HPDE6-E6E7 (cell line): ENCODE measurements around the gene PFN3.

ENCODE experiments used
- DNase-seq: peaks from one replicate; pipeline ENCODE4 v3.0.0; 2011; ENCODE audit warnings: missing footprints; ENCODE audit errors: extremely low spot score

PFN3 gene

GRCh38 chr5:177399997-177400868 is at the start of gene PFN3:
Gene PFN3, minus strand, starts transcription at chr5:177400661. Its CDS starts 85 bp downstream, at chr5:177400576.
- DNase-seq, result no peak

DNA sequence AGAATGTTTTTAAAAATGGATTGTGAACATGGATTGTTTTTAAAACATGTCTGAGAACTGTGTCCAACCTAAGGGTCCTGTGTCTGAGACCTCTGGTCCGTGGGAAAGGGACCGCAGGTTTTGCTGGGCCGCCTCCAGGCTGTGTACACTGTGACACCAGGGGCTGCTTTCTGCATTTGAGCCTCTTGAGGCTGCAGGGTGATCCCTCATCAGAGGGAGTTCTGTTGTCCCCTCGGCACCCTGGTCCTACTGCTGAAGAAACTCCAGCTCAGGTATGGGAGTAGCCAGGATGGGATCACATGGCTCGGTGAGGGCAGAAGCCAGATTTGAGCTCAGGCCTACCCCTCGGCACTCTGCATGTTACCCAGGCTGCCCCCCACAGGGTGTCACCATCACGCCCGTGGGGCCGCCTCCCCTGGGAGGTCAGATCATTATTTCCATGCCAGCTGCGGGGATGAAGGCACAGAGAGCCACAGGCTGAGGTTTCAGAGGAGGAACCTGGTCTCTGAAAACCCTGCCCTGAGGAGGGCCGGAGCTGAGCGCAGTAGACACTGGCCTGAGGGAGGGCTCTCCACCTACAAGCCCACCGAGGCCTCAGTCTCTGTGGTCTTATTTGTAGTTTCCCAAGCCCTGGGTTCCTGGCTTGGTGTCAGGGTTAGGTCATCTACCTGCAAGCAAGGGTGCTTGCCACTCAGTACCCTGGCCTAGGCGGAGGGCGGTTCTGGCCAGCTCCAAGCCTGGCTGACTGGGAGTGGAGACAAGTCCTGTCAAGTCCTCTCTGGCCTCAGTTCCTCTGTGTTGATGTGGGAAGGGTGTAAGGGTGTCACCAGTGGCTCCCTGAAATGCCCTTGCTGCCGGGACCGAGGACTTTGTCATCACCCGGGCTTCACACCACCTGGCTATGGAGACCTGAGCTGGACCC is 48.9 kb upstream of the PFN3 start:
- no peak for DNase-seq

DNA sequence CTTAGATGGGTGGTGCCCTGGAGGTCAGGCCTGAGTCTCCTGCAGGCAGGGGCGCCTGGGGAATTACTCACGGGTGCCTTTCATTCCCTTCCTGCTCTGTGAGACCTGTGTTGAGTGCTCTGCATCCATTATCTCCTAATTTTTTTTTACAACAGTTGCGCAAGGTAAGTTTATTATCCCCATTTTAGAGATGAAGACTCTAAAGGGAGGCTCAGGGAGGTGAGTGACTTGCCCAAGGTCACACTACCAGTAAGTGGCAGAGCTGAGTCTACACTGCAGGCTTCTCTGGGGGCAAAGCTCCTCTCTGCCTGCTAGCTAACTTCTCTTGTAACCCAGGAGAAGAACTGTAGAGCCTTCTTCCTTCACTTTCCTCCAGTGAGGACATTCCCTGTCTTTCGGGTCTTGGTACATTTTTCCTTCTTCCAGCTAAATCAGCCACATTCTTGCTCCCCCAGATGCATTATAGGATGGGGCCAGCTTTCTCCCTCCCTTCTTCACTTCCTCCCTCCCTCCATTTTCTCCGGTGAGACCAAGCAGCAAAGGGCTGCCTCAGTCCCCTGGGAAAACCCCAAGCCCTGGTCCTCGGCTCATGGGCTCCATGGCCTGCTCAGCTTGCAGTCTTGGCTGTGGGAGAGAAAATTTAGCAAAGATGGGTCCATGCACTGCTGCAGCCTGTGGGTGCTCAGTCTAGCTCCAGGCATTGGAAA is 47.9 kb upstream of the PFN3 start:
- DNase-seq, result no peak

- no peak for DNase-seq
Observed at GRCh38 chr5:177447611-177448243, 47.3 kb upstream of the PFN3 start.

- no peak for DNase-seq
Observed at GRCh38 chr5:177447066-177447610, 46.7 kb upstream of the PFN3 start.

GRCh38 chr5:177446200-177447065 is 46.0 kb upstream of the PFN3 start, which contains the start of gene PRR7:
Gene PRR7, plus strand, starts transcription at chr5:177446814. Its CDS starts 8,254 bp downstream, at chr5:177455068.
- DNase-seq, result peak; percentile 74

DNA sequence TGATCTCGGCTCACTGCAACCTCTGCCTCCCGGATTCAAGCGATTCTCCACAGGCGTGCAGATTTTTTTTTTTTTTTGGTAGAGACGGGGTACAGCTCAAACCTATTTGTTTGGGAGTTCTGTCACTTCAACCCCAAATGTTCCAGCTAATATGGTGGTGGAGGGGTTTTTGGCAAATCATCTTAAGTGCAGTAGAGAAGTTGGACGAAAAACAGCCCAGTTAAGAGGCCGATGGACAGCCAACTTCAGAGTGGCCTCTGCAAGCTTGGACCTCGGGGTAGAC is 45.4 kb upstream of the PFN3 start:
- DNase-seq, result no peak

DNA sequence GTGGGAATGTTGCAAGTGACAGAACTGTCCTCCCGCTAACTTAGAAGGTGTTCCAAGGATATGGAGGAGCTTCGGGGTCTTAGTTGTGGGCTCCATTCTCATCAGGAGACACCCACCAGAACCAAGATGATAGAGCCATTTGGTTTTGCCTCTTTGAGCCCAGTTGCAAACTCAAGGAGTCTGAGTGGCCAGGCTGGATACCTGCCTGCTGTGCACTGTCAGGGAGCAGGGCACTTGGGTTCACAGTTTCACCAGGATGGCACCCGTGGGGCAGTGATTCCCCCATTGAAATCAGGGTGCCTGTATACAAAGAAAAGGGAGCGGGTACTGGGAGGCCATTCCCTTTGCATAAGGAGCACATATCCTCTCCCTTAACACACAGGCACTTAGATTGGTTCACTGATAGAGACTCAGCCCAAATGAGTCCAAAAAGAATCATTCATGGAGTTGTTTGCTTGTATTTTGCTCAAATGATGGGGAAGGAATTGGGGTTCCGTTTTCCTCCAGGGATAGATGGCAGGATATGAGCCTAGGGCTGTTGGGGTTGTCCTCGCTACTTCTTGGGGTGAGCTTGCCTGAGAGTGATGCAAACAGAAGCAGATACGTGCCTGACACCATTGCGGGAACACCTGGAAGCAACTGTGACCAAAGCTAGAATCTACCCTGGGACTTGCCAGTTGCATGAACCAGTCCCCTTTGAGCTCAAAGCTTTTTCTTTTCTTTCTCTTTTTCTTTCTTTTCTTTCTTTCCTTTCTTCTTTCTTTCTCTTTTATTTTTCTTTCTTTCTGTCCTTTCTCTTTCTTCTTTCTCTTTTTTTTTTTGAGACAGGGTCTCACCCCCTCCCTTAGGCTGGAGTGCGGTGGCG is 44.8 kb upstream of the PFN3 start:
- no peak for DNase-seq

GRCh38 chr5:177444106-177445051 is 43.9 kb upstream of the PFN3 start:
- no peak for DNase-seq

DNA sequence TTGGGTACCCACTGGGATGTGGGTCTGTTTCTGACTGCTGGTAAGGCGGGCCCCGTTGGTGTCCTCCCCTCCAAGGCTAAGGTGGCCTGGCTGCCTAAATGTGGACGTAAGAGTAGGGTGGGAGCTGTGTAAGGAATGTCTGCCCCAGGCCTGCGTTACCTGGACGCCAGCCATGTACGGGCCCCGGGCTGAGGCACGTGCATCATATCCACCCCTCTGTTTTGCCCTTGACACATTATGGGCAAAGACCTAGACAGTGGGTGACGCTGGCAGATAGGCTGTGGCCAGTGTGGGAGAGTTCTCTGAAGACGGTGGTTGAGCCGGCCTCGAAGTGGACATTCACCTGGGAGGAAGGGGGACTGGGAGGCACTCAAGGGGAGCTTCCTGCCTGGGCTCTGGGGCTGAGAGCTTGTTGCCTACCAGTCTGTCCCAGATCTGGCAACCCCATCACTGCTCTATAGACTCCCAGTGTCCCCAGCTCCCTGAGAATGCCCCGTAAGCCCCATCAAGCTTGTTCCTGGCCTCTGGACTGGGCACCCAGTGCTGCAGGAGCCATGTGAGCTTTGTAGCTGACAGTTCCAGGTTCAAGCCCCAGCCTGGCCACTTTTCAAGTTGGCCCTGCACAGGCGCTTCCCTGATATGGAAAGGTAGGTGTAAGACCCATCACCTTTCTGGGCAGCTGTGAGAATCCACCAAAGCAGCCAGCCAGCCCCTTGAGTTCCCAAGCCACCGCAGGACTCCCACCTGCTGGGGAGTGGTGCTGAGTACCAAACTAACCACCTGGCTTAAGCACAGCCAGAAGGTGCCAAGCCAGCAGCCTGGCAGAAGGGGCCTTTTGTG is 42.9 kb upstream of the PFN3 start:
- DNase-seq, result no peak

GRCh38 chr5:177442066-177442826 is 41.8 kb upstream of the PFN3 start:
- no peak for DNase-seq

DNA sequence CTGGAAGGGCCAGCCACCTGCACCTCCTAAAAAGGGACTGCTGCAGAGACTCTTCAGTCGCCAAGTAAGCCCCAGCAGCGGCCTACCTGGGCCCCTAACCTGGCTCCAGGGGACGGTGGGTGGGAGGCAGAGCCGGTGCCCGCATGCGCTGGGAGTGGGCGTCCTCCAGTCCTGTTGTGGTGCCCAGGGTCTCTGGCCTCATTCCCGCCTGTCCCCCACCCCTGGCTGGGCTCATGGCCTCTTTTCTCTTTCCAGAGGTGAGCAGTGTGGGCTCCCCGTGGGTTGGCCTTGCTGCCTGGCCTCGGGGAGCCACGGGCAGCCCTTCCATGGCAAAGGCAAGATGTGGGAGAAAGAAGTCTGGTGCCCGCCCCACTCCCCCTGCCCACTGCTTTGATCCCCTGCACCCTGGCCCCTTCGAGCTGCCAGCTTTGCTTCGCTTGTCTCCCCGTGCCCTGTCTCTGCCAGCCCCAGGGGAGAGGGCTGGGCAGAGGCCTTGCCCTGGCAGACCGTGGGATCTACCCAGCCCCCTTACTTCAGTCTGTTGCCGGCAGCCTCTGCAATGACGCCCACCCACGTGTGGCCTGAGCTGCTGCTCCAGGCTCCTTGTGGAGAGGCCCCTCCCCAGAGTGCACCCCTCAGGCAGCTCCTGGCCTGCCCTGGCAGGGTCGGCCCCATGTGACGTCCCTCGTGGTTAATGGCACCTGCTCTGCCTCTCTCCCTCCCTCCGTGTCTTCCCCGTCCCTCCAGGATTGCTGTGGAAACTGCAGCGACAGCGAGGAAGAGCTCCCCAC is 40.7 kb upstream of the PFN3 start:
- no peak for DNase-seq

DNA sequence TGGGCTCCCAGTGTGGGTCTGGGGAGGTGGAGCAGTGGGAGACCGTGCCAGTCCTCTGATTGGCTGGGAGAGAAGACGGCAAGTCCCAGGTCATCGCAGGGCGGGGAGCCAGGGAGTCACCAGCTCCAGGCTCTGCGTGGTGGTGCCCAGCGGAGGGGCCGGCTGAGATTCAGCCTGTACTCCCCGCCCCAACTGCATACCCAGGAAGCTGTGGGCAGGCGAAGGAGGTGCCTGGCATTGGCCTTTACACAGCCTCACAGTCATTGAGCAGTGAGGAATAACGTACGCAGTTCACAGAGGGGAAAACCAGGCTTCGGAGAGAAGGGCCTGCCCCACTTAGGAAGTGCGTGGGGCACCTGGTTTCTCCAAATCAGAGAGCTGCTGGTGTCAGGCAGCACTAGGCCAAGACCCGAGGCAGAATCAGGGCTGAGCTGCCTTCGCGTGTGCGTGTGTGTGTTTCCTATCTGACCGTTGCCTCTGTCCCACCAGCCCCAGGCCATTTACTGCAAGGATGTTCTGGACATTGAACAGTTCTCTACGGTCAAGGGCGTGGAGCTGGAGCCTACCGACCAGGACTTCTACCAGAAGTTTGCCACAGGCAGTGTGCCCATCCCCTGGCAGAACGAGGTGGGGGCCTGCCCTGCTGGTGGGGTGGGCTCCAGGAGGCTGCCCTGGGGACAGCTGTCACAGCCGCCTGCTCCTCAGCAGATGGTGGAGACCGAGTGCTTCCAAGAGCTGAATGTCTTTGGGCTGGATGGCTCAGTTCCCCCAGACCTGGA is 39.9 kb upstream of the PFN3 start:
- no peak for DNase-seq

GRCh38 chr5:177439518-177440053 is 39.1 kb upstream of the PFN3 start:
- no peak for DNase-seq

GRCh38 chr5:177438468-177438867 is 38.0 kb upstream of the PFN3 start:
- no peak for DNase-seq
